Measurements from ENCODE around the gene SLC27A4.

The SLC27A4 gene

GRCh38 chr9:128339761-128340690 is at the start of gene SLC27A4:
Gene SLC27A4 (plus strand): TSS chr9:128340527. CDS start chr9:128343133, 2,606 bp downstream.
- no peak for DNase-seq (ENCODE audit: low read depth)
- peak within 1 kb of the TSS; percentile 77 for H3K4me3 ChIP-seq (ENCODE audit: low read length)
- TF ChIP-seq, protein P1, sequence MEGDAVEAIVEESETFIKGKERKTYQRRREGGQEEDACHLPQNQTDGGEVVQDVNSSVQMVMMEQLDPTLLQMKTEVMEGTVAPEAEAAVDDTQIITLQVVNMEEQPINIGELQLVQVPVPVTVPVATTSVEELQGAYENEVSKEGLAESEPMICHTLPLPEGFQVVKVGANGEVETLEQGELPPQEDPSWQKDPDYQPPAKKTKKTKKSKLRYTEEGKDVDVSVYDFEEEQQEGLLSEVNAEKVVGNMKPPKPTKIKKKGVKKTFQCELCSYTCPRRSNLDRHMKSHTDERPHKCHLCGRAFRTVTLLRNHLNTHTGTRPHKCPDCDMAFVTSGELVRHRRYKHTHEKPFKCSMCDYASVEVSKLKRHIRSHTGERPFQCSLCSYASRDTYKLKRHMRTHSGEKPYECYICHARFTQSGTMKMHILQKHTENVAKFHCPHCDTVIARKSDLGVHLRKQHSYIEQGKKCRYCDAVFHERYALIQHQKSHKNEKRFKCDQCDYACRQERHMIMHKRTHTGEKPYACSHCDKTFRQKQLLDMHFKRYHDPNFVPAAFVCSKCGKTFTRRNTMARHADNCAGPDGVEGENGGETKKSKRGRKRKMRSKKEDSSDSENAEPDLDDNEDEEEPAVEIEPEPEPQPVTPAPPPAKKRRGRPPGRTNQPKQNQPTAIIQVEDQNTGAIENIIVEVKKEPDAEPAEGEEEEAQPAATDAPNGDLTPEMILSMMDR (conservative IDR thresholded peaks at IDR 0.05; ENCODE audit: low read depth, low read length): no peak

DNA sequence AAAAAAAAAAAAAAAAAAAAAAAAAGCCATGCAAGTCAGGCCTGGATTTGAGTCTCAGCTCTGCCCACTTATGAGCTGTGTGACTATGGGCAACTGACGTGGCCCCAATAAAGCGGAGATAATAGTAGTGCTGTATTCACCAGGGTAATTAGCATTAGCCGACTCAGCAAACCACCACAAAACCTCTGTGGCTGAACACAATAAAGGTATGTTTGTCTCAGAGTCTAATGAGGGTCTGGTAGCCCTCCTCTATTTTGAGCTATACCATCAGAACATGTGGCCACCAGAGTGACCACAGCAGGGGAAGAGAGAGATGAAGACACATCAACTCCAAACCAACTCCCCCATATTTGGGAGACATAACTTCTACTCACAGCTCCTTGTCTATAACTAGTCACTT is 48.3 kb upstream of the SLC27A4 start:
- TF ChIP-seq, protein P1 (conservative IDR thresholded peaks at IDR 0.05; ENCODE audit: low read depth, low read length): no peak
- no peak for DNase-seq (ENCODE audit: low read depth)
- no peak overlapping the region for H3K4me3 ChIP-seq (ENCODE audit: low read length)

DNA sequence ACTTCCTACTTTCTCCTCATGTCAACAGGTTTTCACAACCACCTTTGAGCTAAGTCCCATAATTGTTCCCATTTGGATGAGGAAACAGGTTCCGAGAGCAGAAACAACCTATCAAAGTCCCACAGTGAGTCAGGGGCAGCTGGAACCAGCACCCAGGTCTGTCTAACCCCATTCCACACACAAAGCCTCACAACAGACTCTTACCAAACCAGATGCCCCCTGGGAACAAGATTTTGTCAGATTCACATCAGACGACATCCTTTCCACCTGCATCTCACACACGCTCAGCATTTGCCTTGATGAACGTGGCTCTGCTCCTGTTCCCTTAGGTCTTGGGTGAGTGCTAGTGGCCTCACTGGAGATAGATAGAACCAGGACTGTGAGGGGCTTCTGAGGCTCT is 47.2 kb upstream of the SLC27A4 start:
- H3K4me3 ChIP-seq (ENCODE audit: low read length): no peak overlapping the region
- DNase-seq (ENCODE audit: low read depth): no peak
- TF ChIP-seq, protein P1 (conservative IDR thresholded peaks at IDR 0.05; ENCODE audit: low read depth, low read length): no peak

GRCh38 chr9:128294142-128294541 is 46.2 kb upstream of the SLC27A4 start:
- no peak for DNase-seq (ENCODE audit: low read depth)
- no peak overlapping the region for H3K4me3 ChIP-seq (ENCODE audit: low read length)
- TF ChIP-seq, protein P1 (conservative IDR thresholded peaks at IDR 0.05; ENCODE audit: low read depth, low read length): no peak

DNA sequence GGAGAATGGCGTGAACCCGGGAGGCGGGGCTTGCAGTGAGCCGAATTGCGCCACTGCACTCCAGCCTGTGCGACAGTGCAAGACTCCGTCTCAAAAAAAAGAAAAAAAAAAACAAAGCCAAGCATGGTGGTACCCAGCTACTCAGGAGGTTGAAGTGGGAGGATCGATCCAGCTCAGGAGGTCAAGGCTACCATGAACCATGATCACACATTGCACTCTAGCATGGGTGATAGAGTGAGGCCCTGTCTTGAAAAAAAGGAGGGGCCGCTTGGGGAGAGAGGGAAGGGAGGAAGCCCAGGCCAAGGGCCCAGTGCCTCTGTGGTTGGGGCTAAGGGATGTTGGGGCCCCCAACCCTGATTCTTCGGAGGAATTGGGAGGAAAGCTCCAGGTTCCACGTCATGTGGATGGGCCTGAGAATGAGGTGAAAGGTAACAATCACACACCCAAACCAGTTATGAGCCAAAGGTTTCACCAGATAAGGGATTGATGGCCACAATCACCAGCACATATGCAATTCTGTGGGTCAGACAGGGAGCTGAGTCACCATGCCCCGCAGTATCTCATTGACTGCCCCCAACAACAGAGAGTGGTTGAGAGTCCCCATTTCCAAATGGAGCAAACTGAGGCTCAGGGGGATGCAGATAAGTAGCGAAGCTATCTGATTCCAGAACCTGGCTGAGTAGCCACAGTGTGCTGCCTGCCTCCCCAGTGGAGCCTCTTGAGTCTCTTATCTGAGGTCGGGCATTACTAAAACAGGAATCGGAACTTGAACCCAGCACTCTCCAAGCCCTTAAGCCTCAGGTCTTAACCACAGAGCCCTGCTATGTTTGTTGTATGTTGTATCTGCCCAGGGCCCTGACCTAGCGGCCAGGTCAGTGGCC is 43.7 kb upstream of the SLC27A4 start:
- TF ChIP-seq, protein P1 (conservative IDR thresholded peaks at IDR 0.05; ENCODE audit: low read depth, low read length): no peak
- DNase-seq (ENCODE audit: low read depth): no peak
- H3K4me3 ChIP-seq (ENCODE audit: low read length): no peak overlapping the region

DNA sequence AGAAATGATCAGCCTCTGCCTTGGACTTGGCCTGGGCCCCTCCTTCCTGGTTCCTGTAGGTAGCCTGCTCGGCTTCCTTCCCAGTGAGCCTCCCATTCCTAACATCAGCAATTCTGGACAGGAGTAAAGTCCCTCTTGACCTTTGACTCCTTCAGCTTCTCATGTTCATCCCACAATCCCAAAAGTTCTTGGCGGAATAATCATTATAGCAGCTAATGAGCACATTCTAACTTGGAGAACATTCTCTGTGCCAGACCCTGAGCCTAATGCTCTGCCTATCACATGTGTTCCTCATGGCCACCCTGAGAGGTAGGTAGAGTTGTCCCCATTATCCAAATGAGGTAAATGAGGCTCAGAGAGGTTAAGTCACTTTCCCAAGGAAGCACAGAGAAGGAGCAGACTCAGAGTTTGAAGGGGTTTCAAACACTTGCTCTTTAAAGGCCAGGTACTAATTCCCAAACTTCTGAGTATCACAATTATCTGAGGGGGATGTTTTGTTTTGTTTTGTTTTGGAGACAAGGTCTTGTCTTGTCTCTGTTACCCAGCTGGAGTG is 43.0 kb upstream of the SLC27A4 start:
- TF ChIP-seq, protein P1 (conservative IDR thresholded peaks at IDR 0.05; ENCODE audit: low read depth, low read length): no peak
- H3K4me3 ChIP-seq (ENCODE audit: low read length): no peak overlapping the region
- no peak for DNase-seq (ENCODE audit: low read depth)
